ENCODE measurements around the gene DHDH. TPM values are rescaled to one million over a fixed set of nuclear protein-coding genes. Genes with fewer than 3 reads are reported as not detected.
A peak's percentile ranks its signal among the peaks of the same experiment; 100 is the strongest.

DHDH gene
- polyA plus RNA-seq, 1 donor, result 0.54 TPM

GRCh38 chr19:48992581-48993174 lies 59.2 kb downstream of the DHDH start:
- no peak for DNase-seq (ENCODE audit: low read depth)

GRCh38 chr19:48993175-48994034 lies 59.9 kb downstream of the DHDH start, which contains the start of the genes GYS1 and RUVBL2:
GYS1 (minus strand) TSS chr19:48993309; CDS start chr19:48993112, 197 bp downstream.
RUVBL2 (plus strand) TSS chr19:48993887; CDS start chr19:48993912, 25 bp downstream.
- peak; percentile 98 for DNase-seq (ENCODE audit: low read depth)

DNA sequence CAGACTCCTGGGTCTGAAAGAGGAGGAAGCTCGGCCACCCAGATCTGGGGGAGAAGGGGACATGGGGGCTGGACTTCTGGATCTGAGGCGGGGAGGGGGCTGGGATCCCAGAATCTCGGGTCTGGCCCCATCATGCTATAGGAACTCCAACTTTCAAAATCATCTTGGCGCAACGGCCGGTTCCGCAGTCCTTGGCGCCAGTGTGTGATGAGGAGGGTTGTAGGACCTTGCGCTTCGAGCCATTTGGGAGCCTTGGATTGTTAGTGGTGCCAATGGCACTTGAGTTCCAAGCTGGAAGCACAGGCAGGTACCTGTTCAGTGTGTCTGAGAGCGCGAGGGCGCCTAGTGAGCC lies 60.5 kb downstream of the DHDH start:
- no peak for DNase-seq (ENCODE audit: low read depth)

Other genes with a start within 250 kb of the DHDH start
- gene FUT2, start 237.7 kb upstream of the DHDH start, polyA plus RNA-seq (ENCODE audit: insufficient read length), result 0.83 TPM
- gene MAMSTR, start 214.0 kb upstream of the DHDH start, polyA plus RNA-seq (ENCODE audit: insufficient read length), result 146 TPM
- 25.9 TPM for gene RASIP1, start 193.1 kb upstream of the DHDH start, polyA plus RNA-seq (ENCODE audit: insufficient read length)
- 2.0 TPM for gene IZUMO1, start 186.8 kb upstream of the DHDH start, polyA plus RNA-seq (ENCODE audit: insufficient read length)
- gene FUT1, start 181.1 kb upstream of the DHDH start, polyA plus RNA-seq (ENCODE audit: insufficient read length), result 1.1 TPM
- not detected for gene FGF21, start 178.2 kb upstream of the DHDH start, polyA plus RNA-seq (ENCODE audit: insufficient read length)
- 25.6 TPM for gene BCAT2, start 122.7 kb upstream of the DHDH start, polyA plus RNA-seq (ENCODE audit: insufficient read length)
- gene HSD17B14, start 97.2 kb upstream of the DHDH start, polyA plus RNA-seq (ENCODE audit: insufficient read length), result 3.1 TPM
- gene PLEKHA4, start 65.1 kb upstream of the DHDH start, polyA plus RNA-seq (ENCODE audit: insufficient read length), result 28.0 TPM
- 45.9 TPM for gene PPP1R15A, start 61.3 kb upstream of the DHDH start, polyA plus RNA-seq (ENCODE audit: insufficient read length)
- not detected for gene TULP2, start 35.0 kb upstream of the DHDH start, polyA plus RNA-seq (ENCODE audit: insufficient read length)
- gene NUCB1, start 33.4 kb upstream of the DHDH start, polyA plus RNA-seq (ENCODE audit: insufficient read length), result 152 TPM
- 40.7 TPM for gene BAX, start 21.2 kb downstream of the DHDH start, polyA plus RNA-seq (ENCODE audit: insufficient read length)
- 520 TPM for gene FTL, start 31.6 kb downstream of the DHDH start, polyA plus RNA-seq (ENCODE audit: insufficient read length)
- gene GYS1, start 59.6 kb downstream of the DHDH start, polyA plus RNA-seq (ENCODE audit: insufficient read length), result 89.0 TPM
- gene RUVBL2, start 60.2 kb downstream of the DHDH start, polyA plus RNA-seq (ENCODE audit: insufficient read length), result 55.3 TPM
- not detected for gene LHB, start 83.4 kb downstream of the DHDH start, polyA plus RNA-seq (ENCODE audit: insufficient read length)
- gene CGB3, start 90.6 kb downstream of the DHDH start, polyA plus RNA-seq (ENCODE audit: insufficient read length), result not detected
- gene CGB2, start 98.2 kb downstream of the DHDH start, polyA plus RNA-seq (ENCODE audit: insufficient read length), result not detected
- gene CGB1, start 103.2 kb downstream of the DHDH start, polyA plus RNA-seq (ENCODE audit: insufficient read length), result not detected
- gene CGB5, start 110.1 kb downstream of the DHDH start, polyA plus RNA-seq (ENCODE audit: insufficient read length), result not detected
- gene CGB8, start 115.4 kb downstream of the DHDH start, polyA plus RNA-seq (ENCODE audit: insufficient read length), result not detected
- gene CGB7, start 124.0 kb downstream of the DHDH start, polyA plus RNA-seq (ENCODE audit: insufficient read length), result 1.5 TPM
- 6.5 TPM for gene NTF4, start 131.1 kb downstream of the DHDH start, polyA plus RNA-seq (ENCODE audit: insufficient read length)
- 10.4 TPM for gene KCNA7, start 139.0 kb downstream of the DHDH start, polyA plus RNA-seq (ENCODE audit: insufficient read length)
- gene SNRNP70, start 151.8 kb downstream of the DHDH start, polyA plus RNA-seq (ENCODE audit: insufficient read length), result 218 TPM
- 16.1 TPM for gene LIN7B, start 180.7 kb downstream of the DHDH start, polyA plus RNA-seq (ENCODE audit: insufficient read length)
- 0.33 TPM for gene C19orf73, start 185.4 kb downstream of the DHDH start, polyA plus RNA-seq (ENCODE audit: insufficient read length)
- gene PPFIA3, start 185.8 kb downstream of the DHDH start, polyA plus RNA-seq (ENCODE audit: insufficient read length), result 7.8 TPM
- gene HRC, start 221.7 kb downstream of the DHDH start, polyA plus RNA-seq (ENCODE audit: insufficient read length), result 178 TPM
- gene TRPM4, start 224.1 kb downstream of the DHDH start, polyA plus RNA-seq (ENCODE audit: insufficient read length), result 32.7 TPM

All from forelimb muscle (tissue), 1 donor.